ENCODE data around the gene MDH1B.
"Not testable (repeated sequence)": the region's sequence is repeated elsewhere in the genome, so short reads cannot be mapped to it uniquely, and the experiment has no call there.

MDH1B gene

GRCh38 chr2:206766057-206766930 lies 1.2 kb upstream of the MDH1B start:
- DNase-seq: no peak

GRCh38 chr2:206764673-206765241 lies 371 bp downstream of the MDH1B start:
- no peak for DNase-seq

DNA sequence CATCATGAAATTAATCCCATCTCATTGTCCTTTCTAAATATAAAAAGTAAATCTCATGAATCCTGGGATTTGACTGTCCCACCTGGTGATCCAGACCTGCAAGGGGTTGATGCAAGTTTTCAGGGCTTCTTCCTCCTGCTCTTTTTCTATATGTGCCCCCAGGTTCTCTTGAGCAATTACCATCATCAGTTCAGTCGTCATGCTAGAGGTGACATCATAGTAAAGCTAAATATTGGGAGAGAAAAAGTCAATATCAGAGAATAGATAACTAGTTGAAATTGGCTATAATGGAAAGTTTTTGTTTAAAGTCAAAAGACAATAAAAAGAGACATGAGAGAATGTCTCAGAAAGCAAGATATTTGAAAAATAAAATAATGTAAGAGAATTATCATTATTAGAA lies 8.3 kb downstream of the MDH1B start:
- no peak for DNase-seq

- no peak for DNase-seq
Observed at GRCh38 chr2:206740800-206741199, 24.3 kb downstream of the MDH1B start.

DNA sequence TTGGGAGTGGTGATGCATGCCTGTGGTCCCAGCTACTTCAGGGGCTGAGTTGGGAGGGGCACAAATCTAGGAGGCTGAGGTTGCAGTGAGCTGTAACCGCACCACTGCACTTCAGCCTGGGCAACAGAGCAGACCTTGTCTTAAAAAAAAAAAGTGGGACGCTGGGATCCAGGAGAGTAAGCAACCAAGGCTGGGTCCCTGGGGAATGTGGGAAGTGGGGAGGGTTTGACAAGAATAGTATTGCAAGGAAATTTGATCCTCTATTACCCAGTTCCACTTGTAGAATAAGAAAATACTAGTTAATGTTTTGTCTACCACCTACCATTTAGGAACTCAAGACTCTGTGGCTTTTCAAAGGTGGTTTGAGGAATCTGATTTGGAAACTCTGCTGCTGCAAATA lies 25.9 kb downstream of the MDH1B start:
- DNase-seq: no peak

- DNase-seq: no peak
Observed at GRCh38 chr2:206736935-206737334, 28.2 kb downstream of the MDH1B start.

GRCh38 chr2:206733341-206733740 lies 31.8 kb downstream of the MDH1B start:
- no peak for DNase-seq

- no peak for DNase-seq
Observed at GRCh38 chr2:206728277-206729199, 36.6 kb downstream of the MDH1B start.

DNA sequence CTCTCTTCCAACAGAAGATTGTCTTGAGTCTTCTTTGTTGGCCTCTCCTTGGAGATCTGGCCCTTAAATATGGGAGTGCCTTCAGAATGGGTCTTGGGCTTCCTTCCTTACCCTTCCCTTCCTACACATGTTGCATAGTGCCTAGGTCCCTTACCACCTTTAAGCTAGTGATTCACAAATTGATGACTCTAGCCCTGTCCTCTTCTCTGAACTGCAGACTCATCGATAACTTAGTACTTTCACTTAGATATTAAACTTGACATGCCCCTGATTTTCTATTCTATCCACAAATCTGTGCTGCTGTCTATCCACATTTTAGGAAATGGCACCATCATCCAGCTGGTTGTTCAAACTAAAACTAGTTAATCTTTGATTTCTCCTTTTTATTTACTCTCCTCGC lies 37.8 kb downstream of the MDH1B start:
- no peak for DNase-seq

GRCh38 chr2:206723288-206723687 lies 41.8 kb downstream of the MDH1B start:
- DNase-seq: no peak

GRCh38 chr2:206721256-206721920 lies 43.7 kb downstream of the MDH1B start:
- no peak for DNase-seq

DNA sequence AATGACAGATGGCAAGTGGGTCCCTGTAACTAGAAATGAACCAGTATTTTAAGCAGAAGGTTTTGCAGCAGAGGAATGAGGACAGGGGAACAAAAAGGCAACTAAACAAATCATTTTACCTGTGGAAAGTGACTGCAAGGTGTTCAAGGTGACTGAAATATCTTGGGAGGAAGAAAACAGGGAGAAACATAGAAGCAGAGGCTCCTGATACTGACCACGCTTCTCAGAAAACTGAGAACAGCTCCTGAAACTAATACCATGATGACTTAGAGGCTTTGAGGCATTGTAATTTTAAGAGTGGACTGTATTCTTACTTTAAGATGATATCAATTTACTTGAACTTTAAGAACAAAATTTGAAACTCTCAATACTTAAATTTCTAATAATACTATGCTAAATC lies 46.8 kb downstream of the MDH1B start, which contains the start of gene DYTN:
Gene DYTN (minus strand): TSS at position 101 of the 400 bp plus-strand sequence. CDS start 117 bp downstream, outside the sequence.
- DNase-seq: no peak

DNA sequence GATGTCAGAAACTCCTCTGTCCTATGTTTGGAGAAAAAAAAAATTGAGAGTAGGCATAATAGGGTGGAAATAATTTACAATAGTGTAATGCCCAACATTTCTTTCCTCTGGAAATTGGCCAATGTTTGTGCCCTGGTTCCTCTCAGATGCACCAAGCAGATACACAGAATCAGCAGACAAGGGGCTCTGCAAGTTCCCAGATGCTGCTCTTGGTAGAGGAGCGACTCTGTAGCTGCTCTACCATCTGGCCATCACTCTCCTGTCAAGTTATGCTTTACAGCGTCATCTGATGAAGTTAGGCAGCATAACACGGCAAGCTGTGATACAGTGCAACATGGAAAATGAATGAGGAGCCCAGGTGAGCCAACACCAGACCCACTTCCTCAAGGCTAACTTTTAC lies 48.5 kb downstream of the MDH1B start:
- DNase-seq: no peak

DNA sequence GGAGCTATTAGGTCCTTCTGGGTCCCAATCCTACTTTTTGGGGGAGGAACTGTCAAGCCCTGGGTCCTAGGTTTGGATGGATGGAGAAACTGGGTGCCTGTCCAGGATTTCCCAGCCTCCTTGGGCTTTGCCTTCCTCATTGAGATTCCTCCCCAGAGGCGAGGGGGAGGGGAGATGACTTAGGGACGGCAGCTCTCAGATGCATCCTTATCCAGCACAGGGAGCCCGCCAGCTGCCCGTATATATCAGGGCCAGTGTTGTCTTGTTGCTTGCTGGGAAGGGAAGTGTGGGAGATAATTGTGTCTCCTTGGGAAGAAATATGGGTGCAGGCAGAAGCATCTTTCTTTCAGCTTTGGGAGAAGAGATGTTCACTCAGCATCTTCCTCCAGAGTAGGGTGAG lies 49.9 kb downstream of the MDH1B start:
- not testable (repeated sequence) for DNase-seq

DNA sequence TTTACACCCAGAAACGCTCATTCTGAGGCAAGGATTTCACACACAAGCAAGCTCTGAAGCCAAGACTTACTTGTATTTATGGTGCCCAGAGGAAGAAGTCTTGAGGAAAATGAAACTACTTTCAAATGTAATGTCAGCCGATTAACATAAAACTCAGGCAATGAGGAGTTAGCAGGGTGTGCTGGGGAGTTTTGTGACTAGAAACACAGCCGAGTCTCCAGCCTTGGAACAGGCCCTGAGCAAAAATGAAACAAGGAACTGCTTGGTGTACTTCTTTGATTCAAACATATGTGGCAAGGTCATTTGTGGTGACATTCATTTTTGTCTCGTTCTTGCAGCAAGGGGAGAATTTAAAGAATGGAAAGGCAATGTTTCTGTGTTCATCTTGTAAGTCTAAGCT lies 51.4 kb downstream of the MDH1B start:
- DNase-seq: no peak

GRCh38 chr2:206708286-206708685 lies 56.8 kb downstream of the MDH1B start:
- DNase-seq: no peak

DNA sequence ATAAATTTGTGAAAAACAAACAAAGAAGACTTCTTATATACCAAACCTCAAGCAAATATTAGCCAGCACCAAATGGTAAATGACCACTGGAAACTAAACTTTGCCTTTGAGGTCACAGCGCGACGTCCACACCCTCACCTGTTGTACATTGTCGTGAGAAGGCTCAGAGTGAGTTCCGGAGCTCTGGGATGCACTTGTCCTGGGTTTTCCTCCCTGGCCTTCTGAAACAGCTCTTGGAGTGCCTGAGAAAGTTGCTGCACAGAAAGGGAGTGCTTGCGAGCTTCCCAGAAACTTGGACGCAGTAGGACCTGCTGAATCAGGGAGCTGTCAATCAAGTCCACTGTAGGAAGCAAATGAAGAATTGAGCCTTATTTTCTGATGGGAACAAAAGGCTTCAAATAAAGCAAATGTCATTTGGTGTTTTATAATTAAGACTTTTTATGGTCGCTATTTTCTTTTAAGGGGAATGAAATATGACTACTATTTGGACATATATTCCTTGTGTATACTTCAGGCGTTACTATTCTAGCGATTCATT lies 57.9 kb downstream of the MDH1B start:
- DNase-seq: no peak

DNA sequence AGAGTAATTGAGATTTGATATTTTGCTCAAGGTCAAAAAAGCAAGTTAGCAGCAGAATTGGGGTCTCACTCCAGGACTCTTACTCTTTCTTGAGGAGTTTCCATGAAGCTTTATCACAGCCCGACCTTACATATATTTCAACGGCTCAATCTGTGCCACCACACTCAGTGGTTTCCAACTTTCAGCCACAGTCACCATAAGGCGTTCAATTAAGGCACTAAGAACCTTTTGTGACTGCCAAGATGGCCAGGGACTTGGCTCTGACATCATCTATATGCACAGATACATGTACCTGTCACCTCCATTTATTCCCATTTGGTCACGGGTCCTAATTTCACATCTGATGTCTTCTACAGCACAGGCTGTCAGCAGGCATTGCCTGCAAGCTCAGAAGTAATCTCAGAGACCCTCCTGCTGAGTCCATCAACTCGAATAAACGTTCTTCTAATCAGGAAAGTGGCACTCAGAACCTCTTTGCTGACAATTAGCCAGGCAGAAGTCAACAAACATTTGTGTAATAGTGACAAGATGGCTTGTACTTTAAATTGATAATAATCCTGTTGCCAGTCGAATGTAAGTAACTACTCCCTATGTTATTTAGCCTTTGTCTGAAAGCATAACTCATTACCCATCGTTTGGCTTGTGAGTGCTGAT lies 63.0 kb downstream of the MDH1B start:
- no peak for DNase-seq

DNA sequence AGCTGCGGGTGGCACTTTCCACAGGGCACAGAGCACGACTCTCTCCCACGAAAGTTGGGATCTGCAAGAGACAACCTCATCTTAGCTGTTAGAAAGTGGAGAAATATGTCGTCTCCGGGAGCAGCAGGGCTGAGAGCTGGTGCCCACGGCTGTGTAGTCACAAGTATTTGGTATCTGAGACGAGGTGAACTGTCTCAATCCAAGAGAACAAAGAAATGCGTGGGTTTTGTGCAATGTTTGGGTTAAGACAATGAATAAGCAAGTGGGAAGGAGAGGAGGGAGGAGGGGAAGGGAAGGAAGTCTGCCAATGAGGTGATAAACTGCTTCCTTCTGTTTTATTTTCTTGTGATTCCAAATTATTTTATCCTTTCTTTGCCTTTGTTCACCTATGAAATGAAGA lies 65.0 kb downstream of the MDH1B start:
- DNase-seq: no peak

- DNase-seq: no peak
Observed at GRCh38 chr2:206698811-206699210, 66.3 kb downstream of the MDH1B start.

- no peak for DNase-seq
Observed at GRCh38 chr2:206696910-206697309, 68.2 kb downstream of the MDH1B start.

All from GOT3 (cell line).